GM13977 (cell line): Measurements from ENCODE around the gene KIF26A.

ENCODE experiments used
- DNase-seq: peaks from one replicate; pipeline ENCODE4 v3.0.0; 2012; ENCODE audit warnings: low spot score
- CTCF ChIP-seq: IDR thresholded peaks from 2 replicates; pipeline ENCODE4 v1.5.1; 2012; ENCODE audit warnings: mild to moderate bottlenecking, control low read depth; ENCODE audit not compliant: insufficient read depth; ENCODE audit errors: extremely low read depth, missing control alignments
- in situ Hi-C: fragments of 300-500 bp; cut with MboI; formaldehyde crosslinking; loops from one replicate; pipeline ENCODE4 v1.12.0; 2022; ENCODE audit warnings: low sequenced_read_pairs, low pct_unique_long_range_greater_than_20kb, mixed read lengths, inconsistent platforms; ENCODE audit not compliant: unreplicated experiment

Gene KIF26A

GRCh38 chr14:104109731-104110361 is 28.5 kb upstream of the KIF26A start:
- DNase-seq, result no peak
- no peak for TF ChIP-seq CTCF
- in situ Hi-C loops, result no loop called here

GRCh38 chr14:104110491-104111209 is 27.7 kb upstream of the KIF26A start:
- no peak for DNase-seq
- TF ChIP-seq CTCF, result no peak
- in situ Hi-C loops, result no loop called here

- in situ Hi-C loops, result no loop called here
- TF ChIP-seq CTCF, result no peak
Measured at GRCh38 chr14:104111301-104112112, 26.9 kb upstream of the KIF26A start.

GRCh38 chr14:104112113-104112505 is 26.3 kb upstream of the KIF26A start:
- no peak for TF ChIP-seq CTCF
- in situ Hi-C loops, result no loop called here
- DNase-seq, result no peak

More at GRCh38 chr14:104111301-104112112, 26.9 kb upstream of the KIF26A start:
- no peak for DNase-seq

- DNase-seq, result no peak
- in situ Hi-C loops, result no loop called here
- no peak for TF ChIP-seq CTCF
Measured at GRCh38 chr14:104112609-104113571, 25.5 kb upstream of the KIF26A start.
